ENCODE data around the gene PPTC7.
"Not testable (repeated sequence)": the region's sequence is repeated elsewhere in the genome, so short reads cannot be mapped to it uniquely, and the experiment has no call there.

The PPTC7 gene

GRCh38 chr12:110597885-110598284 lies 14.8 kb upstream of the PPTC7 start:
- Mint-ChIP-seq H3K27ac (no peak overlapping the region), H3K9me3 (no peaks in the 10 kb centered on the region), H3K36me3 (ENCODE audit: low read depth) (no peaks in the 10 kb centered on the region), H3K4me1 (ENCODE audit: low read depth) (peaks cover 11% of the 10 kb centered on the region), H3K4me3 (no peak overlapping the region), H3K27me3 (ENCODE audit: low read depth) (no peaks in the 10 kb centered on the region)
- DNase-seq (ENCODE audit: low spot score): no peak

GRCh38 chr12:110592919-110593318 lies 9.8 kb upstream of the PPTC7 start:
- H3K27ac Mint-ChIP-seq: not testable (repeated sequence)

GRCh38 chr12:110592078-110592477 lies 9.0 kb upstream of the PPTC7 start:
- DNase-seq (ENCODE audit: low spot score): no peak
- Mint-ChIP-seq H3K27ac (peak overlapping the region; percentile 81), H3K9me3 (no peaks in the 10 kb centered on the region), H3K4me1 (ENCODE audit: low read depth) (peaks cover 22% of the 10 kb centered on the region), H3K4me3 (no peak overlapping the region), H3K27me3 (ENCODE audit: low read depth) (no peaks in the 10 kb centered on the region), H3K36me3 (ENCODE audit: low read depth) (no peaks in the 10 kb centered on the region)

More at GRCh38 chr12:110592919-110593318, 9.8 kb upstream of the PPTC7 start:
- H3K36me3 Mint-ChIP-seq (ENCODE audit: low read depth); H3K4me3 Mint-ChIP-seq; DNase-seq (ENCODE audit: low spot score); H3K27me3 Mint-ChIP-seq (ENCODE audit: low read depth); H3K9me3 Mint-ChIP-seq: not testable (repeated sequence)
- H3K4me1 Mint-ChIP-seq (ENCODE audit: low read depth): peaks cover 22% of the 10 kb centered on the region

- Mint-ChIP-seq H3K9me3 (no peaks in the 10 kb centered on the region), H3K36me3 (ENCODE audit: low read depth) (no peaks in the 10 kb centered on the region), H3K27me3 (ENCODE audit: low read depth) (no peaks in the 10 kb centered on the region), H3K4me3 (no peak overlapping the region), H3K4me1 (ENCODE audit: low read depth) (peaks cover 22% of the 10 kb centered on the region), H3K27ac (peak overlapping the region; percentile 81)
- DNase-seq (ENCODE audit: low spot score): no peak
These were observed 8.4 kb upstream of the PPTC7 start for GRCh38 chr12:110591451-110592051.

- Mint-ChIP-seq H3K36me3 (ENCODE audit: low read depth) (no peaks in the 10 kb centered on the region), H3K4me3 (peak overlapping the region; percentile 49), H3K27ac (peak overlapping the region; percentile 81), H3K9me3 (no peaks in the 10 kb centered on the region), H3K4me1 (ENCODE audit: low read depth) (peaks cover 23% of the 10 kb centered on the region), H3K27me3 (ENCODE audit: low read depth) (no peaks in the 10 kb centered on the region)
- DNase-seq (ENCODE audit: low spot score): no peak
These were observed 7.7 kb upstream of the PPTC7 start for GRCh38 chr12:110590806-110591326.

GRCh38 chr12:110590059-110590458 lies 6.9 kb upstream of the PPTC7 start:
- H3K4me1 Mint-ChIP-seq (ENCODE audit: low read depth): peaks cover 31% of the 10 kb centered on the region
- no peaks in the 10 kb centered on the region for H3K36me3 Mint-ChIP-seq (ENCODE audit: low read depth)
- no peaks in the 10 kb centered on the region for H3K27me3 Mint-ChIP-seq (ENCODE audit: low read depth)
- peak overlapping the region; percentile 81 for H3K27ac Mint-ChIP-seq
- no peak for DNase-seq (ENCODE audit: low spot score)
- no peaks in the 10 kb centered on the region for H3K9me3 Mint-ChIP-seq
- H3K4me3 Mint-ChIP-seq: peak overlapping the region; percentile 49

GRCh38 chr12:110587102-110587501 lies 4.0 kb upstream of the PPTC7 start:
- not testable (repeated sequence) for H3K4me3 Mint-ChIP-seq; H3K27ac Mint-ChIP-seq; H3K27me3 Mint-ChIP-seq (ENCODE audit: low read depth); H3K9me3 Mint-ChIP-seq; DNase-seq (ENCODE audit: low spot score); H3K36me3 Mint-ChIP-seq (ENCODE audit: low read depth)
- H3K4me1 Mint-ChIP-seq (ENCODE audit: low read depth): peaks cover 49% of the 10 kb centered on the region

- Mint-ChIP-seq H3K27ac (peak overlapping the region; percentile 94), H3K4me1 (ENCODE audit: low read depth) (peaks cover 47% of the 10 kb centered on the region), H3K4me3 (peak overlapping the region; percentile 78), H3K9me3 (no peaks in the 10 kb centered on the region), H3K27me3 (ENCODE audit: low read depth) (no peaks in the 10 kb centered on the region), H3K36me3 (ENCODE audit: low read depth) (peaks cover 13% of the 10 kb centered on the region)
- peak; percentile 36 for DNase-seq (ENCODE audit: low spot score)
These were observed 2.2 kb upstream of the PPTC7 start for GRCh38 chr12:110585231-110585799.

- peak overlapping the region; percentile 94 for H3K27ac Mint-ChIP-seq
- peak; percentile 76 for DNase-seq (ENCODE audit: low spot score)
- H3K4me3 Mint-ChIP-seq: peak overlapping the region; percentile 98
- no peaks in the 10 kb centered on the region for H3K9me3 Mint-ChIP-seq
- peaks cover 68% of the 10 kb centered on the region for H3K4me1 Mint-ChIP-seq (ENCODE audit: low read depth)
- no peaks in the 10 kb centered on the region for H3K27me3 Mint-ChIP-seq (ENCODE audit: low read depth)
- peaks cover 15% of the 10 kb centered on the region for H3K36me3 Mint-ChIP-seq (ENCODE audit: low read depth)
These were observed 612 bp downstream of the PPTC7 start for GRCh38 chr12:110582276-110583136.

- Mint-ChIP-seq H3K9me3 (no peaks in the 10 kb centered on the region), H3K27me3 (ENCODE audit: low read depth) (no peaks in the 10 kb centered on the region), H3K36me3 (ENCODE audit: low read depth) (peaks cover 15% of the 10 kb centered on the region), H3K27ac (peak overlapping the region; percentile 94), H3K4me3 (peak overlapping the region; percentile 98), H3K4me1 (ENCODE audit: low read depth) (peaks cover 70% of the 10 kb centered on the region)
- no peak for DNase-seq (ENCODE audit: low spot score)
These were observed 1.2 kb downstream of the PPTC7 start for GRCh38 chr12:110581931-110582275.

GRCh38 chr12:110579535-110580253 lies 3.4 kb downstream of the PPTC7 start:
- peak overlapping the region; percentile 98 for H3K4me3 Mint-ChIP-seq
- peaks cover 69% of the 10 kb centered on the region for H3K4me1 Mint-ChIP-seq (ENCODE audit: low read depth)
- peaks cover 29% of the 10 kb centered on the region for H3K36me3 Mint-ChIP-seq (ENCODE audit: low read depth)
- no peaks in the 10 kb centered on the region for H3K9me3 Mint-ChIP-seq
- H3K27ac Mint-ChIP-seq: peak overlapping the region; percentile 100
- no peak for DNase-seq (ENCODE audit: low spot score)
- H3K27me3 Mint-ChIP-seq (ENCODE audit: low read depth): no peaks in the 10 kb centered on the region

- Mint-ChIP-seq H3K4me1 (ENCODE audit: low read depth) (peaks cover 67% of the 10 kb centered on the region), H3K27ac (peak overlapping the region; percentile 100), H3K36me3 (ENCODE audit: low read depth) (peaks cover 29% of the 10 kb centered on the region), H3K4me3 (peak overlapping the region; percentile 98), H3K27me3 (ENCODE audit: low read depth) (no peaks in the 10 kb centered on the region), H3K9me3 (no peaks in the 10 kb centered on the region)
- DNase-seq (ENCODE audit: low spot score): no peak
These were observed 4.2 kb downstream of the PPTC7 start for GRCh38 chr12:110578694-110579534.
